ENCODE results near the gene CRACDL.

The CRACDL gene

GRCh38 chr2:98926601-98927000 lies 9.4 kb downstream of the CRACDL start:
- DNase-seq (ENCODE audit: low read depth): no peak

GRCh38 chr2:98924910-98925309 lies 11.1 kb downstream of the CRACDL start:
- no peak for DNase-seq (ENCODE audit: low read depth)

- no peak for DNase-seq (ENCODE audit: low read depth)
Observed at GRCh38 chr2:98924038-98924830, 11.8 kb downstream of the CRACDL start.

- no peak for DNase-seq (ENCODE audit: low read depth)
Observed at GRCh38 chr2:98923244-98923940, 12.6 kb downstream of the CRACDL start.

- DNase-seq (ENCODE audit: low read depth): no peak
Observed at GRCh38 chr2:98921062-98921461, 15.0 kb downstream of the CRACDL start.

- peak; percentile 60 for DNase-seq (ENCODE audit: low read depth)
Observed at GRCh38 chr2:98917031-98917471, 19.0 kb downstream of the CRACDL start.

- DNase-seq (ENCODE audit: low read depth): no peak
Observed at GRCh38 chr2:98915751-98916358, 20.2 kb downstream of the CRACDL start.

- DNase-seq (ENCODE audit: low read depth): no peak
Observed at GRCh38 chr2:98914713-98915580, 21.1 kb downstream of the CRACDL start.

- DNase-seq (ENCODE audit: low read depth): no peak
Observed at GRCh38 chr2:98913916-98914712, 21.9 kb downstream of the CRACDL start.

GRCh38 chr2:98912957-98913915 lies 22.8 kb downstream of the CRACDL start:
- DNase-seq (ENCODE audit: low read depth): no peak

- peak; percentile 58 for DNase-seq (ENCODE audit: low read depth)
Observed at GRCh38 chr2:98912221-98912851, 23.7 kb downstream of the CRACDL start.

GRCh38 chr2:98911376-98912154 lies 24.5 kb downstream of the CRACDL start:
- DNase-seq (ENCODE audit: low read depth): no peak

- DNase-seq (ENCODE audit: low read depth): no peak
Observed at GRCh38 chr2:98911126-98911375, 25.0 kb downstream of the CRACDL start.

- no peak for DNase-seq (ENCODE audit: low read depth)
Observed at GRCh38 chr2:98910349-98911125, 25.5 kb downstream of the CRACDL start.

GRCh38 chr2:98909317-98910211 lies 26.5 kb downstream of the CRACDL start:
- no peak for DNase-seq (ENCODE audit: low read depth)

- no peak for DNase-seq (ENCODE audit: low read depth)
Observed at GRCh38 chr2:98908931-98909316, 27.1 kb downstream of the CRACDL start.
